NB4 (cell line): ENCODE data around the gene CCS.

ENCODE experiments used
- DNase-seq: peaks from one replicate; pipeline ENCODE4 v3.0.0; 2010; ENCODE audit warnings: low read depth
- H3K4me3 ChIP-seq: one replicate; pipeline ENCODE4 v1.5.1; 2011; ENCODE audit warnings: mild to moderate bottlenecking, low read depth, low read length, moderate library complexity
- CTCF ChIP-seq: IDR thresholded peaks from one replicate; pipeline ENCODE4 v1.5.1; 2012; ENCODE audit warnings: low read depth, low read length
- MAX ChIP-seq: IDR thresholded peaks from 2 replicates; pipeline ENCODE4 v1.6.1; 2011; ENCODE audit warnings: low read depth, low read length
- MYC ChIP-seq: IDR thresholded peaks from 2 replicates; pipeline ENCODE4 v1.6.1; 2011; ENCODE audit warnings: low read depth, low read length
- POLR2A ChIP-seq: IDR thresholded peaks from 2 replicates; pipeline ENCODE4 v1.6.1; 2011; ENCODE audit warnings: mild to moderate bottlenecking; ENCODE audit not compliant: insufficient read length; ENCODE audit errors: extremely low read depth

Gene CCS

GRCh38 chr11:66619080-66619554, 26.1 kb downstream of the CCS start:
- H3K4me3 ChIP-seq, result peak overlapping the region; percentile 89
- TF ChIP-seq MAX, result no peak
- TF ChIP-seq MYC, result no peak
- no peak for TF ChIP-seq POLR2A
- no peak for TF ChIP-seq CTCF
- peak; percentile 60 for DNase-seq

GRCh38 chr11:66624450-66624849, 31.5 kb downstream of the CCS start:
- no peak for TF ChIP-seq MYC
- no peak for DNase-seq
- no peak overlapping the region for H3K4me3 ChIP-seq

- no peak for DNase-seq
- TF ChIP-seq MAX (no peak), MYC (no peak), CTCF (no peak), POLR2A (no peak)
- no peak overlapping the region for H3K4me3 ChIP-seq
Observed at GRCh38 chr11:66625041-66625751, 32.2 kb downstream of the CCS start.

- no peak overlapping the region for H3K4me3 ChIP-seq
- no peak for DNase-seq
- no peak for TF ChIP-seq POLR2A
- no peak for TF ChIP-seq MAX
- TF ChIP-seq CTCF, result no peak
- TF ChIP-seq MYC, result no peak
Observed at GRCh38 chr11:66625752-66626149, 32.8 kb downstream of the CCS start.

GRCh38 chr11:66626382-66626781, 33.4 kb downstream of the CCS start:
- no peak for TF ChIP-seq POLR2A
- TF ChIP-seq MYC, result no peak
- TF ChIP-seq CTCF, result no peak
- TF ChIP-seq MAX, result no peak
- no peak for DNase-seq
- no peak overlapping the region for H3K4me3 ChIP-seq

- TF ChIP-seq CTCF (no peak), POLR2A (no peak), MYC (no peak), MAX (no peak)
- H3K4me3 ChIP-seq, result no peak overlapping the region
- DNase-seq, result no peak
Observed at GRCh38 chr11:66626926-66627325, 33.9 kb downstream of the CCS start.
